GM21423 (cell line): ENCODE data around the gene ZMYM2.

ENCODE experiments used
- ATAC-seq: cut with Tn5 transposase; IDR thresholded peaks from one replicate; pipeline ENCODE4 v1.9.1; 2021; ENCODE audit warnings: mild to moderate bottlenecking, moderate library complexity; ENCODE audit not compliant: unreplicated experiment

Gene ZMYM2

DNA sequence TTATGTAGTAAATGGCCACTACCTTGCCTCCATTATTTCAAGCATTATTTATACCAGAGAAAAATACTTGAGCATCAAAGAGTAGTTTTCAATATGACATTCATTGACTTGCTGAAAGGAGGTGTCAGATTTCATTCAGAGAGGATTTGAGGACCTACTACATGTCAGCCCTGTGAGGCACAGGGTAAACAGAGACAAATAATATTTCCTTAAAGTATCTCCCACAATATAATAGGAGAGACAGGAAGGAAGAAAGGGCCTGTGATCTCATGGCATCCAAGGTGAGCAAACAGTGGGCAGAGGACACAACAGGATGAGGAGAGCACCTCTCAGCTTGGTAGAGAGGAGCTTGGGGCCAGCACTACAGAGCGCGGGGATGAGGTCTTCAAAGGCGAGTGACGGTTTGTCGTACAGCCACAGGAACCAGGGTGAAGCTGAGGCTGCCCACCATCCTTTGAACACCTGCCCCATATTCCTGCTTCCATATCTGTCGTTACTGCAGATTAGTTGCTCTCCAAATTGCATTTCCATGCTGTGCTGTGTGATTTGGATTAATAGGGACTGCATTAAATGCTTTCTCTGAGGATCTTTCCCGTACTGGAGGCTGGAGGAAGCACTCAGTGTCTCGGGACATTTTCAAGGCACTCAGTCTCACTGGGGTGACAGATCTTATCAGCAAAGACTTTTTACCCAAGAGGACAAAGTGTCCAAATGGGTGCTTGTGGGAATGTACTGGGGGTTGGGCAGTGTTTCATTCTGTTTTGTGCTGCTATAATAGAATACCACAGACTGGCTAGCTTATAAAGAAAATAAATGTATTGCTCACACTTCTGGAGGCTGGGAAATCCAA is 143.2 kb downstream of the ZMYM2 start:
- ATAC-seq: no peak

DNA sequence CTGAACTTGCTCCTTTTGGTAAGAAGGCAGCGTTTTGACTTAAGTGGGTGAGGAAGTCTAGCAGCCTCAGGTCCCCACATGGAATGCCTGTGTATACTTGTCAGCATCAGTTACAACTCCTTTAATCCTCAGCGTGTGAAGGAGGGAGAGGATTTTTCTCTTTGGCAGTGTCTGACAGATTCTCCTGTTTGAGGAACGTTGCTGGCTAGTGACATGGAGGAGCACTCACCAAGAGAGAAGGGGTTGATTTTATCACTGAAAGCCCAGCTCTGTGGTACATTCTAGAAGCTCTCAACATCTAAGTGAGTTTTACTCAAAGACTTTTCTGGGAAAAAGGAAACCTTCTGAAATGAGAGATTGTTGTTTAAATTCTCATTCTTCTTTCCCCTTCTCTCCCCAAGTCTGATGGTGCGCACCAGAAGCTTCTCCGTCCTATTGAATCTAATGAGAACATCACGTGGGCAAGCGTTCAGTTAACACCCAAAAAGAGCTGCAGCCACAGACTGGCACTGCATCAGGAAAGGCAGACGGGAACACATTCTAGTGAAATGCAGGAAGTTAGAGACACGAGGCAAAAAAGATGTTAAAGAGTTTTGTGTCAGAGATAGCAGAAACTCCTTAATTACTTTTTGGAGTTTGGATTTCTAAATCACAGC is 144.1 kb downstream of the ZMYM2 start:
- no peak for ATAC-seq

DNA sequence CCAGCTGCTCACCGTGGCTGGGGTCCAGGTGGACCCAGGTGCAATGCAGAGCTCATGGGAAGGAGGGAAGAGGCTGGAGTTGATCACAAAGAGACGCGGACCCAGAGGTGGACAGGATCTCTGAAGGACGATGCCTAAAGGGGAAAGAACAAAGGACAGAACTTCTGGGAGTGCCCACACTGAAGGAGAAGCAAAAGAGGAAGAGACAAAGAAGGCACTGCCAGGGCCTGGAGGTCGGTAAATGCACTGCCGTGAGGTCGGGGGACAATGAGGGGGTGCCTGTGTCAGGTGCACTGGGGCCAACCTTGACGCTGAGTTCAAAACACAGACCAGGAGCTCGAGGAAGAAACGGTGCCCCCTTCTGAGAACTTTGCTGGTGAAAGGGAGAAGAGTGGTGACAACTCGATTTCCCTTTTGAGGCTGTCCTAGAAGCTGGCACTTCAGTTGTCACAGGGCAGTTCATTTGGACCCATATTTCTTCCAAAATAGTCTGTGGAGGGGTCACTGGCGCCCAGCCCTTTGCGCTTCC is 146.7 kb downstream of the ZMYM2 start:
- ATAC-seq: no peak

DNA sequence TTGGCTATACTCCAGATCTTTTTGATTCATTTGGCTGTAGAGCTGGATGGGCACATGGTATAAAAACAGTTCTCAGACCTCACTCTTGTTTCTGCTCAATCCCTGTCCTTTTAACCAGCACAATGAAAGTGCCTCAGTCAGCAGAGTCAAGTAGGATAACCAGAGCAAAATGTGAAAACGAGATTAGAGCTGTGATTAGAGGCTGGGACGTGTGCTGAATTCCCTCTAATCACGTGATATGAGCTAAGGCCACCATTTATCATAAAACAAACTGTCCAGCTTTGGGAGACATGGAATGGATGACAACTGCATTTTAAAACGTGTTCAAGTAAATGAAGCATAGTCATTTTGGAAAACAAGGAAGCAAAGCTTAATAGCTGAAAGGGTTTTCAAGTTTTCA is 148.2 kb downstream of the ZMYM2 start:
- no peak for ATAC-seq

DNA sequence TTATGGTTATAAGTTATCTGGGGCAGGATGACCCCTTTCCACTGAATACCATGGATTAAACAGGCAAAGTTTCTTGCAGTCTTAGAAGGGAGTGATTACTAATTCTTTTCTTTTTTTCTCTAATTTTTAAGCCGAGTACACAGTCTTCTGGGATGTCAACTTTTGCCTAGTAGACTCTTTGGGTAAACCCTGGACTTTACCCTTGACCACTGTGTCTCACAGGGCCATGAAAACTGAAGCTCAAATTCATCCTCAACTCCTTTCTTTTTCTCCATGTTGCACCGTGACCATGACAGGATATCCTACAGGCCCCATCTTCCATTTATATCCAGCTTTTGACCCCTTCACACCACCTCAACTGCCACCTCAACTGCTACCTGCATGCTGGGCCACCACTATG is 150.5 kb downstream of the ZMYM2 start:
- no peak for ATAC-seq

DNA sequence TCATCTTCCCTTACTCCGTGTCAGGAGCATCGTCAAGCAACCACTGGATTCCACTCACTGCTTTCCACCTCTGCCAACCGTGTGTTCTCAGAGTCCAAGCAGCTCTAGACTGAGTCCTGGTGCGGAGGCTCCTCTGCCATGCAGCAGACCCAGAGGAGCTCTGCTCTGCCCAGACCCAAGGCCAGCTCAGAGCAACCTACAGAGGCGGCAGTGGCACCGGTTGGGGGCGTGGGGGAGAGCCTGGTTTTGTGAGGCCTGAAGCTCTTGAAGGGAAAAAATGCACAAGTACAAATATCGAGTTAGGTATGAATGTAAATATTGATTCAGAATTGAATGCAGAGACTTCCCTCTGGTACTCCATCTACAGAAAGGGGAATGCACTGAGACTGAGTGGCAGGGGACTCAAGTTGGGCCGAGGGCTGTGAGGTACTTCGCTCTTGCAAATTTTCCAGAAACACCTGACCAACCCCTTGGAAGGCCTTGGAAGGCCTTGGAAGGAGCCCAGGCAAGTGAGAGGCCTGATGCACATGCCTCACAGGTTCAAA is 155.6 kb downstream of the ZMYM2 start:
- ATAC-seq: no peak

DNA sequence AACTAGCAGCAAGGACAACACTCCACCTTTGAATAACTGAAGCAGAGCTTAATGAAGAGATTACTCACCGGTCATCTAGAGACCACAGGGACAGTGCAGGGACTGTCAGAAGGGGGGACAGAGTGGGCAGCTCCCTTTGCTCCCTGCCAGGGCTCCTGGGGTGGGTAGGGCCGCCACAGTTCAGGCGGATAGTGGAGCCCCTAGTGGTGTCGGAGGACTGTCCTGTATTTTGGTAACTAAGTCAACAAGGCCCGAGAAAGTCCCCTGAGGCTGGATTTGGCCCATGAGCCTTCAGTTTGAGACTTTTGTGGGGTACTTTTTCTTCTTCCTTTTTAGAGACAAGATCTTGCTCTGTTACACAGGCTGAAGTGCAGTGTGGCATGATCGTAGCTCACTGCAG is 157.7 kb downstream of the ZMYM2 start:
- no peak for ATAC-seq

DNA sequence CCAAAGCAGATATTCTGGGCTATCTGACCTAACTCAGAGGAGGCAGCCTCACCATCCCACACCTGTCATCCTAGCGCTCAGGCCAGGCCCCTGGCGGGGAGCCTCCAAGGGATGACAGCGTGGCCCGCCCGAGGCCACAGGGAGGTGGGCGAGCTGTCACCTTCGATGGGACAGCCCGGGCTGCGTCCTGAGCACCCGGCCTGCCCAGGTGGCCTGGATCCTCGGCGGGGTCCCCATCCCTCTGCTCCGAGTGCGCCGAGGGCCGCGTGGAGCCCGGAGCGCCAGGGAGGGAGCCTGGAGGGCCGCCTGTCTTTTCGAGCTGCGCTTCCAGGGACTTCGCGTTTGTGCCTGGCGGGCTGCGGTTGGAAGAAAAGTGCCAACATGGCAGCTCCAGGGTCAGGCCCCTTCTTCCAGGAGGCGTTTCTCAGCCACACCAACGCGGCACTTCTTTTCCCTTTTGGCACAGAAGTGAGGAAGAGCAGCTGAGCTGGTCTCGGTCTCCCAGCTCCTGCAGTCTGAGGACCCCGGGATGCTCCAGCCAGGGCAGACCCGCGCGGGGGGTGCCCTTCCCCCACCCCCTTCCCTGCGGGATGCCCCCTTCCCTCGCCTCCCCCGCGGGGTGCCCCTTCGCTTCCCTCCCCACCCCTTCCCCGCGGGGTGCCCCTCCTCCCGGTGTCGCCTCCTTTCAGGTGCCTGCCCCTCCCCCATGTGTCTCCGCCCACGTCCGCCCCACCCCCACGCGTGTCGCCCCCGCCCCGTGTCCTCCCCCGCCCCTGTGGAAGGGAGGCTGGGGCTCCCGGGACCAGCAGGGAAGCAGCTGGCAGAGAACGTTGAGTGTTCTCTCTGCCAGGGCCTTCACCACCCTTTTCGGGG is 160.0 kb downstream of the ZMYM2 start:
- ATAC-seq: no peak

DNA sequence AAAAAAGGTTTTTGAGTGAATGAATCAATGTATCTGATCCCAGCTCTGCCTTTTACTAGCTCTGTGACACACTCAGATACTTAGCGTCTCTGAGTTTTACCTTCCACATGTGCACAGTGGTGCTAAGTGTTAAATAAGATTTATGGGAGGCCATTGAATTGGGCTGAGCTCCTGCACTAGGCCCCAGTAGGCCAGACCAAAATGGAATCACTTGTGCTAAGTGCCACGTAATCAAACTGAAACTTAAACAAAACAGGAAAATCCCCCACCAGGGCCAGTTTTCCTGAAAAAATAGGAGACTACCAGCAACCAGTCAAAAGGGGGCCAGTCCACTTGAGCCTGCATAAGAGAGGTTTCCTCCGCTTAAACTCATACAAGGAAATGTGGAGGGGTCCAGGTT is 161.4 kb downstream of the ZMYM2 start:
- ATAC-seq: no peak

DNA sequence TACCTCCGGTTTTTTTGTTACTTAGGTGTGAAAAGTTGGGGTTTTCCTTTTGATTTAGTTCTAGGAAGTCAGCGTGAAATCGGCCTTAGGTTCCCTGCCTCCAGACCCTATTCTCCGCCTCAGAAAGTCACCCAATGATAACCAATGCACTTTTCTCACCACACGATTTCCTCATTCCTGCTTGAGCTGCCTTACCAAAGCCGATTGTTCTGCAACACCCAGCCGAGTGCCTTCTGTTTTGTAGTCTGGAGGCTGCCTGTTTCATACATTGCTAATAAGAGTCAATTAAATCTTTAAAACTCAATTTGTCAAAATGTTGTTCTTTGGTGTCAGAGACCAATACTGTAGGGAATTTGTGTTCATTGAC is 162.6 kb downstream of the ZMYM2 start:
- ATAC-seq: no peak

DNA sequence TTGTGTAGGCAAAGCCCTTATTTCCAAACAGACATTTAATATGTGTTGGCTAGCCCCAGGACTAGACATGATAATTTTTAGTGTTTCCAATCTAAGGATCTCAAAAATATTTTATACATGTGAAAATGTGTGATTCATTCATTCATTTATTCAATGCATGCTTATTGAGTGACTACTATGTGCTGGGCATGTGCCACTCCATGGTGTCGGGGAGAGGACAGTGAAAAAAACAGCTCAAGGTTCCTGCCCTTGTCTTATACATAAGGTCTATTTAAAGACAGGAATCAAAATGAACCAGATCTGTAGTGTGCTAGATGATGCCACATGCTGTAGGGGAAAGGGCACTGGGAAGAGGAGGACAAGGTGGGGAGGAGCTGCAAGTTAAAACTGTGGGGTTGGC is 165.8 kb downstream of the ZMYM2 start:
- no peak for ATAC-seq

DNA sequence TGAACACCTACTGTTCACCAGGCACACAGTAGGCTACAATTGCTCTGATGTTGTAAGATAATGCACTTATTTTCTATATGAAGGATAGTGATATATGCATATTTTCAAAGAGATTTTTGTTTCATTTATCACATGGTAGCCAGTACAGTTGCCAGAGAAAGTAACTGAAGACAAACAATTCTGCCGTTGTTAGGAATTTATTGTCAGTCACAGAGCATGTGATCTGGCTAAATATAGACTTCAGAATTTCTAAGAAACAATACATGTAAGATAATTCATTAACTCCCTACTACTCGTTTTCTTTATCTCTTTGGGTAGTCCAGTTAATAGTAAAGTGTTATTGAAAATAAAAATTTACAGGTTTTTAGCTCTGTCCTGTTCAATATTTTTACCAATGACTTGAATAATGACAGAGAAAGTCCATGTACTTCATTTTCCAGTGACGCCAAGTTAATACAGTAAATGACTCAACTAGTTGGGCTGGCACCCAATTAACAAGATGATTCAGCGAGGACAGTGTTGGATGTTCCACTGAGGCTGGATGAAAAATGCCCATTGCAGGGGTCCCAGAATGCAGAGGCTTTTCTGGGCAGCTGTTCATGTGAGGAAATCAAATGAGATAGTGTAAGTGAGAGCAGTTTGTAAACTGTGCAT is 166.7 kb downstream of the ZMYM2 start:
- no peak for ATAC-seq

DNA sequence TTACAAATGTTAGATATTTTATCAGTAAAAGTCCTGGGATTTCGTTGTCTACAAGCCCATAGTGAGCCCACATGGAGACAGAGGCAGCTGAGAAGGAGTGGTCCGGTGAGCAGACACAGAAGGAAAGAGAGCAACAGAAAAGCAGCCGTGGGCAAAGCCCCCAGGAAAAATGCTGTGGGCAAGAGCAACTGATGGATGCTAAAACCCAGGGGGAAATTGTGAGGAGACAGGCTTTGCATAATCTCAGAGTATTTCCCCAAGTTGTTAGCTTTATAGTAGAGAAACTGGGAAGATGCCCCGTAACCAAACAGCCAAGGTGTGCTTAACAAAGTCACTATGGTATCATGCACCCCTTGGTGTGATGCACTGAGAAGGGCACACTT is 167.2 kb downstream of the ZMYM2 start:
- no peak for ATAC-seq

DNA sequence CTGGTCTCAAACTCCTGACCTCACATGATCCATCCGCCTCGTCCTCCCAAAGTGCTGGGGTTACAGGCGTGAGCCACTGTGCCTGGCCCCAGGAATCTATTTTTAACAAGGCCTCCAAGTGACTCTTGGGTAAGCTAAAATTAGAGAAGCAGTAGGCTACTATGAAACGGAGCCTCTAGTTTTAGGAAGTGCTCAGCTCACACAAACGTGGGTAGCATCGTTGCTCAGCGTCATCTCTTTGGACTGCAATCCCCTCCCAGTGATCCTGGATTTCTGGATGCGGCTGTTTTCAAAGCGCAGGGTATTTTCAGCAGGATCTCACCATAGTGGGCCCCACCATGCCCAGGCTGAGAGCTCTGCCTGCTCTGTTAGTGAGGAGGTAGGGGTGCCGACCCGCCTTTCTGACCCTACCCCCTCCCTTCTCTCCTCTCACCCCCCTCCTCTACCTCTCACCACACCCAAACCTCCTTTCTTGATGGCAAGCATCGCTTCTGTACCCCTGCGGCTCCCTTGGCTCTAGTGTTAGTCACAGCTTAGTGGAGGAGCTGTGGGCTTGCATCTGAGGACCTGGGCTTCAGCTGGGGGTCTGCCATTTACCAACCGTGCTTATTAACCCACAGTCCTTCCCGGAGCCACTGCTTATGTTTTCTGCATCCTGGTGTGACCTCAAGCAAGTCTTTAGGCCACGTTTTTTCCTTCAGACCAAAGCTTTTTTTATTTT is 168.2 kb downstream of the ZMYM2 start:
- no peak for ATAC-seq

DNA sequence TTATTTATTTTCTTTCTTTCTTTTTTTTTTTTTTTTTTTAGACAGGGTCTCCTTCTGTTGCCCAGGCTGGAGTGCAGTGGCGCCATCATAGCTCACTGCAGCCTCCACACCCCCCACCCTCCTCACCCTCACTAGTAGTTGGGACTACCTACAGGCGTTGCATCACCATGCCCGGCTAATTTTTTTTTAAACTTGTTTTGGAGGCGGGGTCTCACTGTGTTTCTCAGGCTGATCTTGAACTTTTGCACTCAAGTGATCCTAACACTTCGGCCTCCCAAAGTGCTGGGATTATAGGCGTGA is 168.7 kb downstream of the ZMYM2 start:
- peak; percentile 4 for ATAC-seq

DNA sequence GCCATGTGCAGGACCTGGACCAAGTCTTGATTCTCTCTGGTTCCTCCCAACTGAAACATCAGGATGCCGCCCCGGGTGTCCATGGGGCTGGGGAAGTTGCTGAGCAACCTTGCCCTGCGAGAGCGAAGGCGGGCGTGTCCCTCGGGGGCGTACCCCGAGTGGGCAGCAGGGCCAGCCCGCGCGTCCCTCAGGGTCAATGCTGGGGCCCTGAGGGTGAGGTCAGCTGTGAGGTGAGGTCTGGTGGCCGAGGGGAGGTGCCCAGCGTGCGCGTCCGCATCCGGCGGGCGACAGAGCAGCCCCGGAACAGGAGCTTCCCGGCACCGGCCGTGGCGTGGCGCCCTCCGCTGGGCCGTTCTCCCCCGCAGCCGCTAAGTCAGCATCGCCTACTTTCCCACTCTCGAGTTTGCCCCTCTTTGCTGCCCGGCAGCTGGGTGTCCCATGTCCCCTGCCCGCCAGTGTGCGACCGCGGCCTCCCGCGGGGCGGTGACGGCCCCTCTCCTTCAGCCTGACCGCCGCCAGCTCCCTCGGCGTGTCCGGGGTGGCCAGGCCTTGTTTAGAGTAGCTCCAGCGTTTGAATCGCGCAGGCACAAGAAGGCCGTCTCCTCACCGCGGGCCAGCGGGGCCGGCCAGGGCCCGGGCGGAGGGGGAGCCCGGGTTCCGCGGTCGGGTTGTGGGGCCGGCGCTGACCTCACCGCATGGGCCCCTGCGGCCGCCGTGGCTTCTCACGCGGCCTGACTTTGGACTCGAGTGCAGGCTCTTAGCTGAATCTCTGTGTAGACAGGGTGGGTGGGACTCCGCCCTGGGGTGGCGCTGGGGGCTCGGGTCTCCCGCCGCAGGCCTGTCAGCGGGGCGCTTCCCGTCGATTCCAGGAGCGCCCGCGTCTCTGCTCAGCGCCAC is 169.3 kb downstream of the ZMYM2 start:
- peak; percentile 78 for ATAC-seq

DNA sequence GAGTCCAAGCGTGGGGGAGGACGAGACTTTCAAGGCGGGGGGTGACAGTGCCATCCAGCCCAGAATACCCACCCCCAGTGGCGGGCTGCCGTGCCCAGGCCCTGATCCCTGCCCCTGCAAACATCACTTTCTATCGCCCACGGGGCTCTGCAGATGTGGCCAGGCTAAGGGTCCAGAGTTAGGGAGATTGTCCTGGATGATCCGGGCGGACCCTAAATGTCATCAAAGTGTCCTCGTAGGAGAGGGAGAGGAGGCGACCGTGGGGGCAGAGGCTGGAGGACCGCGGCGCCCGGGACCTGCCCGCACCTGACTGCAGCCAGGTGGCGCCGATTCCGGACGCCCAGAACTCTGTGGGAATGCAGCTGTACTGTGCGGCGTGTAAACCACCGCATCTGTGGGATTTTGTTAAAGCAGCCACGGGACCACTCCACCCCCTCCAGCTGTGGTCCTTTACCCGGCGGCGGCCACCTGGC is 170.0 kb downstream of the ZMYM2 start:
- ATAC-seq: no peak

DNA sequence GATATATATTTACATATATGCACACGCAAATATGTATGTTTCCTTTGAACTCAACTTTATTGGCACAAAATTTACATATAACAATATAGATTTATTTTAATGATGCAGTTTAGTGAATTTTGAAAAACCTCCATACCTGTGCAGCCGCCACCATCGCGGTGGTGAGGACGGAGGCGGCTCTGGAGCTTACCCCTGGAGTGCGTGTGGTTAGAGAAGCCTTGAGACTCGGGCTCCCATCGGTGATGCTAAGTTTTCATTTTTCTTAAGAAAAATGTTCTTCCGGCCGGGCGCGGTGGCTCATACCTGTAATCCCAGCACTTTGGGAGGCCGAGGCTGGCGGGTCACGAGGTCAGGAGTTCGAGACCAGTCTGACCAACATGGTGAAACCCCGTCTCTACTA is 170.5 kb downstream of the ZMYM2 start:
- no peak for ATAC-seq

DNA sequence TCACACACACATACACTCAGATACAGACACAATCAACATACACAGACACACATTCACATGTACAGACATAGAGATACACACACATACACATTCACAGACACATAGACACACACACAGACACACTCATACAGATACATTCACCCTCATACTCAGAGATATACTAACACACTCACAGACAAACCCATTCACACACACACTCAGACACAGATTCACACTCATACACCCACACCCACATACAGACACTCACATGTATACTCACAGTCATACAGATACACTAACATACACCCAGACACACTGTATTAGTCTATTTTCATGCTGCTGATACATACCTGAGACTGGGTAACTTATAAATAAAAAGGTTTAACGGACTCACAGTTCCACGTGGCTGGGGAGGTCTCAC is 171.5 kb downstream of the ZMYM2 start:
- ATAC-seq: no peak
